ENCODE results near the gene AP3M1. TPM values are rescaled to one million over a fixed set of nuclear protein-coding genes. Genes with fewer than 3 reads are reported as not detected.
"Not testable (repeated sequence)": the region's sequence is repeated elsewhere in the genome, so short reads cannot be mapped to it uniquely, and the experiment has no call there.

AP3M1 gene
- total RNA-seq, 1 experiment from 2014 or later, result 37.4 TPM

- H2BK12ac ChIP-seq (ENCODE audit: insufficient read length, low read depth, low read length), result no peak overlapping the region
- H4K5ac ChIP-seq (ENCODE audit: insufficient read length, low read depth, low read length), result no peak overlapping the region
- H3K14ac ChIP-seq (ENCODE audit: insufficient read depth, low read length), result no peak overlapping the region
- H3K79me1 ChIP-seq (ENCODE audit: insufficient read depth, low read depth, low read length, poor library complexity, severe bottlenecking), result peaks cover 2% of the 10 kb centered on the region
- peaks cover 13 to 32% (median 29%) of the 10 kb centered on the region in 3 experiments; a peak in 6 of 7 replicates for H3K36me3 Mint-ChIP-seq (ENCODE audit: insufficient read depth in 1 of 3, low read depth in 3 of 3)
- H3K27ac Mint-ChIP-seq, result no peak overlapping the region
- no peaks in the 10 kb centered on the region for H3K27me3 Mint-ChIP-seq (ENCODE audit: low read depth)
- no peak overlapping the region for H2BK15ac ChIP-seq (ENCODE audit: low read depth, low read length)
- H3K9me3 Mint-ChIP-seq, result no peaks in the 10 kb centered on the region
- no peak for DNase-seq
- no peaks in the 10 kb centered on the region for H3K9me3 ChIP-seq (ENCODE audit: control insufficient read depth, low read depth, low read length)
- no peaks in the 10 kb centered on the region for H3K79me2 ChIP-seq (ENCODE audit: insufficient read depth, low read length)
- no peak overlapping the region for H4K8ac ChIP-seq (replicated peaks; ENCODE audit: insufficient read length, low read depth, low read length)
- no peak overlapping the region for H2AFZ ChIP-seq (ENCODE audit: low read length)
- no peak overlapping the region for H3K56ac ChIP-seq (ENCODE audit: insufficient read length, low read depth, low read length)
- H3K27me3 ChIP-seq (ENCODE audit: insufficient read depth, low read length), result no peaks in the 10 kb centered on the region
- no peak overlapping the region for H3K4me2 ChIP-seq (ENCODE audit: insufficient read depth, insufficient read length, low read length)
- no peak overlapping the region for H3K23ac ChIP-seq (ENCODE audit: insufficient read length, low read depth, low read length)
- H3K4me1 ChIP-seq (ENCODE audit: insufficient read depth, low read length), result no peaks in the 10 kb centered on the region
- no peak overlapping the region for H3K9ac ChIP-seq (ENCODE audit: extremely low read depth, insufficient read length, low read length)
- no peaks in the 10 kb centered on the region for H3K4me1 Mint-ChIP-seq
- no CpG with 5 or more reads among the region's 18 CpGs for whole genome bisulfite sequencing (ENCODE audit: extremely low coverage, insufficient read length, low lambda C conversion rate)
- H4K91ac ChIP-seq (ENCODE audit: insufficient read length, low read depth, low read length), result no peak overlapping the region
- no peak overlapping the region for H2BK20ac ChIP-seq (ENCODE audit: low read depth, low read length, poor library complexity, severe bottlenecking)
- H4K20me1 ChIP-seq (ENCODE audit: control insufficient read depth, insufficient read depth, insufficient read length), result no peaks in the 10 kb centered on the region
- no peaks in the 10 kb centered on the region for H3K23me2 ChIP-seq (ENCODE audit: insufficient read length, low read depth, low read length, poor library complexity, severe bottlenecking)
- TF ChIP-seq, protein P1, sequence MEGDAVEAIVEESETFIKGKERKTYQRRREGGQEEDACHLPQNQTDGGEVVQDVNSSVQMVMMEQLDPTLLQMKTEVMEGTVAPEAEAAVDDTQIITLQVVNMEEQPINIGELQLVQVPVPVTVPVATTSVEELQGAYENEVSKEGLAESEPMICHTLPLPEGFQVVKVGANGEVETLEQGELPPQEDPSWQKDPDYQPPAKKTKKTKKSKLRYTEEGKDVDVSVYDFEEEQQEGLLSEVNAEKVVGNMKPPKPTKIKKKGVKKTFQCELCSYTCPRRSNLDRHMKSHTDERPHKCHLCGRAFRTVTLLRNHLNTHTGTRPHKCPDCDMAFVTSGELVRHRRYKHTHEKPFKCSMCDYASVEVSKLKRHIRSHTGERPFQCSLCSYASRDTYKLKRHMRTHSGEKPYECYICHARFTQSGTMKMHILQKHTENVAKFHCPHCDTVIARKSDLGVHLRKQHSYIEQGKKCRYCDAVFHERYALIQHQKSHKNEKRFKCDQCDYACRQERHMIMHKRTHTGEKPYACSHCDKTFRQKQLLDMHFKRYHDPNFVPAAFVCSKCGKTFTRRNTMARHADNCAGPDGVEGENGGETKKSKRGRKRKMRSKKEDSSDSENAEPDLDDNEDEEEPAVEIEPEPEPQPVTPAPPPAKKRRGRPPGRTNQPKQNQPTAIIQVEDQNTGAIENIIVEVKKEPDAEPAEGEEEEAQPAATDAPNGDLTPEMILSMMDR (conservative IDR thresholded peaks at IDR 0.05), result no peak
- no peak overlapping the region for H3K4me3 Mint-ChIP-seq
- no peak overlapping the region for H2BK5ac ChIP-seq (ENCODE audit: insufficient read length, low read length)
- no peak overlapping the region for H3K18ac ChIP-seq (ENCODE audit: insufficient read length, low read depth, low read length)
- no peak overlapping the region for H3T11ph ChIP-seq (ENCODE audit: low read length)
- H2BK120ac ChIP-seq (ENCODE audit: low read depth, low read length, poor library complexity, severe bottlenecking), result no peak overlapping the region
- no peak overlapping the region for H3K4ac ChIP-seq (ENCODE audit: low read depth, low read length)
- no peak overlapping the region for H2AK5ac ChIP-seq (ENCODE audit: insufficient read length, low read length)
- H3K27ac ChIP-seq (ENCODE audit: insufficient read length, low read depth, low read length), result no peak overlapping the region
These were observed 10.6 kb downstream of the AP3M1 start for GRCh38 chr10:74139981-74140380.

GRCh38 chr10:74138596-74138995 lies 12.0 kb downstream of the AP3M1 start:
- H3K4me1 ChIP-seq (ENCODE audit: insufficient read depth, low read length); H3K18ac ChIP-seq (ENCODE audit: insufficient read length, low read depth, low read length); H3K23me2 ChIP-seq (ENCODE audit: insufficient read length, low read depth, low read length, poor library complexity, severe bottlenecking); H4K20me1 ChIP-seq (ENCODE audit: control insufficient read depth, insufficient read depth, insufficient read length); H3K23ac ChIP-seq (ENCODE audit: insufficient read length, low read depth, low read length); H3K27ac Mint-ChIP-seq; H3T11ph ChIP-seq (ENCODE audit: low read length); H2AFZ ChIP-seq (ENCODE audit: low read length); H2BK120ac ChIP-seq (ENCODE audit: low read depth, low read length, poor library complexity, severe bottlenecking); H3K56ac ChIP-seq (ENCODE audit: insufficient read length, low read depth, low read length); H4K5ac ChIP-seq (ENCODE audit: insufficient read length, low read depth, low read length); H2BK5ac ChIP-seq (ENCODE audit: insufficient read length, low read length); H3K27me3 ChIP-seq (ENCODE audit: insufficient read depth, low read length); DNase-seq; H3K27ac ChIP-seq (ENCODE audit: insufficient read length, low read depth, low read length); H3K9me3 ChIP-seq (ENCODE audit: control insufficient read depth, low read depth, low read length); H2AK5ac ChIP-seq (ENCODE audit: insufficient read length, low read length); H2BK15ac ChIP-seq (ENCODE audit: low read depth, low read length); H3K4ac ChIP-seq (ENCODE audit: low read depth, low read length); H3K79me2 ChIP-seq (ENCODE audit: insufficient read depth, low read length); H4K91ac ChIP-seq (ENCODE audit: insufficient read length, low read depth, low read length); H3K4me3 Mint-ChIP-seq; H3K4me2 ChIP-seq (ENCODE audit: insufficient read depth, insufficient read length, low read length); H3K9me3 Mint-ChIP-seq; H2BK12ac ChIP-seq (ENCODE audit: insufficient read length, low read depth, low read length); H3K14ac ChIP-seq (ENCODE audit: insufficient read depth, low read length); H3K27me3 Mint-ChIP-seq (ENCODE audit: low read depth); H4K8ac ChIP-seq (replicated peaks; ENCODE audit: insufficient read length, low read depth, low read length); H3K4me1 Mint-ChIP-seq; H3K9ac ChIP-seq (ENCODE audit: extremely low read depth, insufficient read length, low read length); H3K79me1 ChIP-seq (ENCODE audit: insufficient read depth, low read depth, low read length, poor library complexity, severe bottlenecking); H2BK20ac ChIP-seq (ENCODE audit: low read depth, low read length, poor library complexity, severe bottlenecking): not testable (repeated sequence)
- peaks cover 20 to 40% (median 39%) of the 10 kb centered on the region in 3 experiments; a peak in 6 of 7 replicates for H3K36me3 Mint-ChIP-seq (ENCODE audit: insufficient read depth in 1 of 3, low read depth in 3 of 3)
- no CpG with 5 or more reads among the region's 5 CpGs for WGBS (ENCODE audit: extremely low coverage, insufficient read length, low lambda C conversion rate)

All from H9 (cell line).